Myocyte (in vitro differentiated cells): ENCODE data around the gene TAF1C. TPM values are rescaled to one million over a fixed set of nuclear protein-coding genes. Genes with fewer than 3 reads are reported as not detected.
A peak's percentile ranks its signal among the peaks of the same experiment; 100 is the strongest.

Experiments used
- DNase-seq: peaks from one replicate; pipeline ENCODE4 v3.0.0-alpha.2; 2012; ENCODE audit warnings: low read depth
- total RNA-seq: library from RNA; depleted of rRNA; stranded (reverse); fragments of >200 nt; gene quantifications from 2 replicates; pipeline ENCODE4 v1.2.3, GENCODE V29; 2014

TAF1C gene
- total RNA-seq, 1 donor from 2014 or later: 23.6 TPM

- no peak for DNase-seq
Measured at GRCh38 chr16:84161801-84162200, 25.1 kb downstream of the TAF1C start.

- DNase-seq: no peak
Measured at GRCh38 chr16:84161037-84161436, 25.8 kb downstream of the TAF1C start.

GRCh38 chr16:84159800-84160199 lies 27.1 kb downstream of the TAF1C start:
- no peak for DNase-seq

- no peak for DNase-seq
Measured at GRCh38 chr16:84159007-84159406, 27.9 kb downstream of the TAF1C start.

- no peak for DNase-seq
Measured at GRCh38 chr16:84156342-84156784, 30.5 kb downstream of the TAF1C start.

- no peak for DNase-seq
Measured at GRCh38 chr16:84155771-84156170, 31.1 kb downstream of the TAF1C start.

- DNase-seq: no peak
Measured at GRCh38 chr16:84155226-84155625, 31.6 kb downstream of the TAF1C start.

GRCh38 chr16:84153660-84154214 lies 33.1 kb downstream of the TAF1C start:
- no peak for DNase-seq

- no peak for DNase-seq
Measured at GRCh38 chr16:84150926-84151325, 35.9 kb downstream of the TAF1C start.

GRCh38 chr16:84144859-84145639 lies 41.8 kb downstream of the TAF1C start, which contains the start of the genes DNAAF1 and HSDL1:
DNAAF1 (plus strand) TSS chr16:84145308; CDS start chr16:84145441, 133 bp downstream.
HSDL1 (minus strand) TSS chr16:84145177; CDS start chr16:84131321, 13,856 bp downstream.
- peak; percentile 88 for DNase-seq

- DNase-seq: no peak
Measured at GRCh38 chr16:84144209-84144858, 42.5 kb downstream of the TAF1C start.

- no peak for DNase-seq
Measured at GRCh38 chr16:84143784-84144199, 43.1 kb downstream of the TAF1C start.

- DNase-seq: no peak
Measured at GRCh38 chr16:84143081-84143480, 43.8 kb downstream of the TAF1C start.

- DNase-seq: no peak
Measured at GRCh38 chr16:84141143-84141670, 45.6 kb downstream of the TAF1C start.

GRCh38 chr16:84139628-84140258 lies 47.1 kb downstream of the TAF1C start:
- no peak for DNase-seq

GRCh38 chr16:84138824-84139627 lies 47.8 kb downstream of the TAF1C start:
- DNase-seq: peak; percentile 36

- no peak for DNase-seq
Measured at GRCh38 chr16:84138500-84138823, 48.4 kb downstream of the TAF1C start.

GRCh38 chr16:84137769-84138357 lies 49.0 kb downstream of the TAF1C start:
- DNase-seq: no peak

- no peak for DNase-seq
Measured at GRCh38 chr16:84137287-84137686, 49.6 kb downstream of the TAF1C start.
